A673 (cell line): ENCODE measurements around the gene SMCO1.
"Not testable (repeated sequence)": the region's sequence is repeated elsewhere in the genome, so short reads cannot be mapped to it uniquely, and the experiment has no call there.

Source experiments
- CTCF ChIP-seq: fragments of 300-800, 200-600 bp; sonication (generic); conservative IDR thresholded peaks from 2 replicates; pipeline ENCODE4 v1.5.1; 2017; ENCODE audit warnings: low read depth, mild to moderate bottlenecking, antibody characterized with exemption, low read length, moderate library complexity, mixed read lengths
- EZH2 ChIP-seq: fragments of 200-600 bp; sonication (generic); IDR thresholded peaks from 2 replicates; pipeline ENCODE4 v1.6.1; 2017; ENCODE audit warnings: borderline replicate concordance, low read depth, mild to moderate bottlenecking, mixed read lengths, antibody characterized with exemption, low read length; ENCODE audit not compliant: poor library complexity, severe bottlenecking

- TF ChIP-seq CTCF, EZH2: not testable (repeated sequence)
These were observed 4.0 kb downstream of the SMCO1 start for GRCh38 chr3:196511108-196511507.
